ENCODE results near the gene PIP5K1B.

PIP5K1B gene

DNA sequence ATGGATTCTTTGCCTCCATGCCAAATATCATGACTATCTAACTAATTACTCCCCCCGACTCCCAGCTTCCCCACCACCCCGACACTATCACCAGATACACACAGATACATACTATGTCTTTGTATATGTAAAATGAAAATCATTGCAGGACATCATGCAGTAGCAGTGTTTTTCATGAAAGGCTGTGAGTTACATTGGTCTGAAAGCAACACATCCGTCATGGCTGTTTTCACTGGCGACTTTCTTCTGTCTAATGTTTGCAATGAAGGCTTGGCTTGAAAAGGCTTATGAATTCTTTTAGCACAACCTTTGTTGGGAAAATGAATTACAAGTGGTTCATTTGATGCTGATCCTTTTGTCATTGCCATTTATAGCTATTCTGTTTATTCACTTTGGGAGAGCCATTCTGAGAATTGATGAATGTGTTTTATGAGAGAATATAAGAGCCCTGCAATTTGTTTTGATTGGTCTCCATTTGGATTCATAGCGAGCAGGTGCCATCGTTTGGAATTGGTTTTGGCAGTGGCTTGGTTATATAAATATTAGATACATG, 103.4 kb downstream of the PIP5K1B start:
- H3K4me3 ChIP-seq (ENCODE audit: low read length, poor library complexity, severe bottlenecking) = no peak overlapping the region
- H2AFZ ChIP-seq (ENCODE audit: low read length) = no peak overlapping the region
- no peaks in the 10 kb centered on the region for H3K36me3 ChIP-seq (ENCODE audit: insufficient read depth, low read length)
- no peak overlapping the region for H3K4me2 ChIP-seq (ENCODE audit: low read depth, low read length, poor library complexity, severe bottlenecking)
- no peaks in the 10 kb centered on the region for H3K27me3 ChIP-seq (ENCODE audit: insufficient read depth, low read length, poor library complexity, severe bottlenecking)
- H3K9me2 ChIP-seq (replicated peaks; ENCODE audit: low read depth, low read length) = no peaks in the 10 kb centered on the region
- H3K9me3 ChIP-seq (ENCODE audit: insufficient read depth, low read depth, low read length) = no peaks in the 10 kb centered on the region
- H3F3A ChIP-seq (ENCODE audit: low read depth) = no peaks in the 10 kb centered on the region
- no peaks in the 10 kb centered on the region for H3K79me2 ChIP-seq (ENCODE audit: insufficient read depth, low read length)
- H4K20me1 ChIP-seq (ENCODE audit: insufficient read depth, low read length, poor library complexity, severe bottlenecking) = no peaks in the 10 kb centered on the region
- H3K9ac ChIP-seq (ENCODE audit: low read depth, low read length, poor library complexity, severe bottlenecking) = no peak overlapping the region
- no peaks in the 10 kb centered on the region for H3K4me1 ChIP-seq (ENCODE audit: insufficient read depth, low read length, poor library complexity, severe bottlenecking)
- TF ChIP-seq EZH2phosphoT487 (IDR thresholded peaks at IDR 0.05; ENCODE audit: borderline replicate concordance) (no peak), CTCF (conservative IDR thresholded peaks at IDR 0.05; ENCODE audit: low read length) (no peak)

- no peak for TF ChIP-seq EZH2phosphoT487 (IDR thresholded peaks at IDR 0.05; ENCODE audit: borderline replicate concordance)
- no peak for TF ChIP-seq CTCF (conservative IDR thresholded peaks at IDR 0.05; ENCODE audit: low read length)
- no peaks in the 10 kb centered on the region for H3K79me2 ChIP-seq (ENCODE audit: insufficient read depth, low read length)
- no peaks in the 10 kb centered on the region for H3F3A ChIP-seq (ENCODE audit: low read depth)
- H3K4me3 ChIP-seq (ENCODE audit: low read length, poor library complexity, severe bottlenecking) = no peak overlapping the region
- H3K9me2 ChIP-seq (replicated peaks; ENCODE audit: low read depth, low read length) = no peaks in the 10 kb centered on the region
- H3K9me3 ChIP-seq (ENCODE audit: insufficient read depth, low read depth, low read length) = no peaks in the 10 kb centered on the region
- H3K9ac ChIP-seq (ENCODE audit: low read depth, low read length, poor library complexity, severe bottlenecking) = no peak overlapping the region
- H3K4me1 ChIP-seq (ENCODE audit: insufficient read depth, low read length, poor library complexity, severe bottlenecking) = no peaks in the 10 kb centered on the region
- no peak overlapping the region for H3K4me2 ChIP-seq (ENCODE audit: low read depth, low read length, poor library complexity, severe bottlenecking)
- H3K36me3 ChIP-seq (ENCODE audit: insufficient read depth, low read length) = no peaks in the 10 kb centered on the region
- no peak overlapping the region for H2AFZ ChIP-seq (ENCODE audit: low read length)
- no peaks in the 10 kb centered on the region for H4K20me1 ChIP-seq (ENCODE audit: insufficient read depth, low read length, poor library complexity, severe bottlenecking)
- no peaks in the 10 kb centered on the region for H3K27me3 ChIP-seq (ENCODE audit: insufficient read depth, low read length, poor library complexity, severe bottlenecking)
Observed at GRCh38 chr9:68817079-68817875, 112.2 kb downstream of the PIP5K1B start.

GRCh38 chr9:68819065-68819464, 114.0 kb downstream of the PIP5K1B start:
- H3K9me3 ChIP-seq (ENCODE audit: insufficient read depth, low read depth, low read length) = no peaks in the 10 kb centered on the region
- H3K4me3 ChIP-seq (ENCODE audit: low read length, poor library complexity, severe bottlenecking) = no peak overlapping the region
- no peak overlapping the region for H2AFZ ChIP-seq (ENCODE audit: low read length)
- no peak overlapping the region for H3K9ac ChIP-seq (ENCODE audit: low read depth, low read length, poor library complexity, severe bottlenecking)
- H3K4me2 ChIP-seq (ENCODE audit: low read depth, low read length, poor library complexity, severe bottlenecking) = no peak overlapping the region
- no peaks in the 10 kb centered on the region for H3K36me3 ChIP-seq (ENCODE audit: insufficient read depth, low read length)
- H3K9me2 ChIP-seq (replicated peaks; ENCODE audit: low read depth, low read length) = no peaks in the 10 kb centered on the region
- H4K20me1 ChIP-seq (ENCODE audit: insufficient read depth, low read length, poor library complexity, severe bottlenecking) = no peaks in the 10 kb centered on the region
- no peaks in the 10 kb centered on the region for H3F3A ChIP-seq (ENCODE audit: low read depth)
- no peaks in the 10 kb centered on the region for H3K79me2 ChIP-seq (ENCODE audit: insufficient read depth, low read length)
- no peaks in the 10 kb centered on the region for H3K27me3 ChIP-seq (ENCODE audit: insufficient read depth, low read length, poor library complexity, severe bottlenecking)
- TF ChIP-seq CTCF (conservative IDR thresholded peaks at IDR 0.05; ENCODE audit: low read length) (no peak), EZH2phosphoT487 (IDR thresholded peaks at IDR 0.05; ENCODE audit: borderline replicate concordance) (no peak)
- no peaks in the 10 kb centered on the region for H3K4me1 ChIP-seq (ENCODE audit: insufficient read depth, low read length, poor library complexity, severe bottlenecking)

Measured in Loucy (cell line).